Sigmoid colon (tissue), 7 donors: ENCODE measurements around the gene SYT17. TPM values are rescaled to one million over a fixed set of nuclear protein-coding genes. Genes with fewer than 3 reads are reported as not detected.

Experiments used
- DNase-seq: peaks from one replicate; pipeline ENCODE4 v3.0.0-alpha.2; 2019
- H3K27ac ChIP-seq, 4 donors: fragments of 200-600 bp; sonication (generic); one replicate each; pipeline ENCODE4 v1.5.1; 2016 to 2019; ENCODE audit warnings: mild to moderate bottlenecking in 1 of 4
- H3K27me3 ChIP-seq, 3 donors: fragments of 200-600 bp; sonication (generic); one replicate each; pipeline ENCODE4 v1.5.1; 2019; ENCODE audit warnings: mild to moderate bottlenecking in 1 of 3
- H3K36me3 ChIP-seq, 4 donors: fragments of 200-600 bp; sonication (generic); one replicate each; pipeline ENCODE4 v1.5.1; 2016 to 2019
- H3K4me1 ChIP-seq, 4 donors: fragments of 200-600 bp; sonication (generic); one replicate each; pipeline ENCODE4 v1.5.1; 2017 to 2019
- H3K4me3 ChIP-seq, 4 donors: fragments of 200-600 bp; sonication (generic); one replicate each; pipeline ENCODE4 v1.5.1; 2017 to 2019; ENCODE audit warnings: mild to moderate bottlenecking in 2 of 4, moderate library complexity in 1 of 4
- H3K9me3 ChIP-seq, 4 donors: fragments of 200-600 bp in 3 of 4; sonication (generic) in 3 of 4; one replicate each; pipeline versions ENCODE4 v1.5.1 to v1.6.1; 2013 to 2019
- EP300 ChIP-seq, 4 donors: sonication (generic); formaldehyde crosslinking; IDR thresholded peaks; one replicate each; pipeline ENCODE4 v1.6.1; 2017; ENCODE audit warnings: antibody characterized with exemption in 4 of 4
- POLR2A ChIP-seq, 2 donors: fragments of 450-650 bp; IDR thresholded peaks; one replicate each; pipeline ENCODE4 v1.6.1; 2016; ENCODE audit warnings: antibody characterized with exemption in 2 of 2, mild to moderate bottlenecking in 2 of 2, moderate library complexity in 2 of 2
- POLR2AphosphoS5 ChIP-seq, 4 donors: sonication (generic); formaldehyde crosslinking; IDR thresholded peaks; one replicate each; pipeline ENCODE4 v1.6.1; 2017; ENCODE audit warnings: antibody characterized with exemption in 4 of 4
- WGBS, 2 donors: extraction: QIAGEN DNeasy Blood & Tissue Kit; methylation state at CpG; one replicate each; pipeline ENCODE4 v1.1.7; 2013; 5-methylcytosine and 5-hydroxymethylcytosine counted together
- intact Hi-C: fragments of 100-400 bp; cut with DNase I; formaldehyde crosslinking; loops from one replicate; pipeline ENCODE4 v1.15.1; 2023
- polyA plus RNA-seq, 3 donors: library from polyadenylated mRNA; stranded (reverse); fragments of 200-250 nt; gene quantifications; one replicate each; pipeline ENCODE4 v1.2.3, GENCODE V29; 2013
- total RNA-seq, 4 donors: library from RNA; depleted of rRNA; stranded (reverse); fragments of >200 nt; gene quantifications; one replicate each; pipeline ENCODE4 v1.1.0, GENCODE V29; 2016
- TF ChIP-seq, protein P1 (sequence below), 4 experiments: fragments of 450-650 bp in 3 of 4; fragments of 200-600 bp in 1 of 4; IDR thresholded peaks; one replicate each; pipeline ENCODE4 v1.5.1; 2016 to 2019; ENCODE audit warnings: antibody characterized with exemption in 4 of 4, mild to moderate bottlenecking in 3 of 4, moderate library complexity in 2 of 4
- donor health status: healthy with polysubstance abuse.
- donor health status: Bipolar disorder and iron deficiency.
- donor health status: healthy.

Gene SYT17
- total and polyA plus RNA-seq, 7 donors: 0.68 to 7.6 (median 2.2) TPM

DNA sequence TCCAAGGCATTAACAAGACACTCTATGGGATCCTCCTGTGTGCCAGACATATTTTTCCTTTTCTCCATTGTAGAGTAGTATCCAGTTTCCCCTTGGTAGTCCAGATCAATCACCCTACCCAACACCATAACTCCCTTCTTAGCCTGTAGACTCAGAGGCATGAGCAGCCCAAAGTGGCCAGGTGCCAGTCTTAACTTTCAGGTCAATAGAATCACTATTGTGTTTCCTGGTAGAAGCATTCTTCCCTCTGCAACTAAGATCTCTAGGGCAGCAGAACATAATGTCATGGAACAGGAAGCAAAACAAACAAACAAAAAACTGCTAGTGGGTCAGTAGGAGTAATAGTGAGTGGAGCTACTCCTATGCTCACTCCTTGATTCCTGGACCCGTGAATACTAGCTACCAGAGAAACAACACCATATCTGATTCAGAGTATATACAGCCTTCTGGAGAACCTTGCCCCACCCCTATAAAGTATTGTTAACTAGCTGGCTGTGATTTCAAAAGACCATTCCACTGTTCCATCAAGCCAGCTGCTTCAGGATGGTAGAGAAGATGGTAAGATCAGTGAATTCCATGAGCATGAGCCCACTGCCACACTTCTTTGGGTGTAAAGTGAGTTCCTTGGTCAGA, 106.2 kb downstream of the SYT17 start:
- Histone ChIP-seq H3K9me3 (no peaks in the 10 kb centered on the region), H3K27me3 (no peaks in the 10 kb centered on the region), H3K4me3 (no peak overlapping the region), H3K27ac (no peak overlapping the region), H3K4me1 (no peaks in the 10 kb centered on the region), H3K36me3 (no peaks in the 10 kb centered on the region)
- WGBS, 2 donors: 28 to 64% methylated on average over 1 of the region's 1 CpG
- intact Hi-C loops: no loop called here
- DNase-seq: no peak
- TF ChIP-seq POLR2AphosphoS5 (IDR thresholded peaks at IDR 0.05): no peak
- TF ChIP-seq, protein P1, sequence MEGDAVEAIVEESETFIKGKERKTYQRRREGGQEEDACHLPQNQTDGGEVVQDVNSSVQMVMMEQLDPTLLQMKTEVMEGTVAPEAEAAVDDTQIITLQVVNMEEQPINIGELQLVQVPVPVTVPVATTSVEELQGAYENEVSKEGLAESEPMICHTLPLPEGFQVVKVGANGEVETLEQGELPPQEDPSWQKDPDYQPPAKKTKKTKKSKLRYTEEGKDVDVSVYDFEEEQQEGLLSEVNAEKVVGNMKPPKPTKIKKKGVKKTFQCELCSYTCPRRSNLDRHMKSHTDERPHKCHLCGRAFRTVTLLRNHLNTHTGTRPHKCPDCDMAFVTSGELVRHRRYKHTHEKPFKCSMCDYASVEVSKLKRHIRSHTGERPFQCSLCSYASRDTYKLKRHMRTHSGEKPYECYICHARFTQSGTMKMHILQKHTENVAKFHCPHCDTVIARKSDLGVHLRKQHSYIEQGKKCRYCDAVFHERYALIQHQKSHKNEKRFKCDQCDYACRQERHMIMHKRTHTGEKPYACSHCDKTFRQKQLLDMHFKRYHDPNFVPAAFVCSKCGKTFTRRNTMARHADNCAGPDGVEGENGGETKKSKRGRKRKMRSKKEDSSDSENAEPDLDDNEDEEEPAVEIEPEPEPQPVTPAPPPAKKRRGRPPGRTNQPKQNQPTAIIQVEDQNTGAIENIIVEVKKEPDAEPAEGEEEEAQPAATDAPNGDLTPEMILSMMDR (IDR thresholded peaks at IDR 0.05): no peak
- no peak for TF ChIP-seq POLR2A (IDR thresholded peaks at IDR 0.05)
- TF ChIP-seq EP300 (IDR thresholded peaks at IDR 0.05): no peak

DNA sequence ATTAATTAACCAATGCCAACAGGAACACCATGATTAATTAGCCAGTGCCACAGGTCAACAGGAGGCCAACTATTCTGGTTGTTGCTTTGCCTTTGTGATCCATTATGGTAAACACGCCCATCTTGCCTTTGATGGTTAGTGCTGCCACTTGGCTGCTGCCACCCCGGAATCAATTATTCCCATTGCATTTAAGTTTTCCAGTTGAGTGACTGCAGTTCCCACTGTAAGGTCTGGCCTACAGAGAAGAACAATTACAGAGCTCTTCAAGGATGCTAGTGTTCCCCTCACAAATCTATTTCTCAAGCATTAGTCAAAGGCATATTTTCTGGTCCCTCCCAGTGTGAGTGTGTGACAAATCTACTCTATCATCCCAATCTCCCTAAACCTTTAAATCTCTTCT, 110.4 kb downstream of the SYT17 start:
- peaks cover 0 to 4% (median 0%) of the 10 kb centered on the region in 4 donors for H3K4me1 ChIP-seq
- intact Hi-C loops: no loop called here
- no peak overlapping the region for H3K27ac ChIP-seq
- whole genome bisulfite sequencing, 2 donors: 95 to 98% methylated on average over 2 of the region's 2 CpGs
- DNase-seq: no peak
- H3K27me3 ChIP-seq: no peaks in the 10 kb centered on the region
- no peak overlapping the region for H3K4me3 ChIP-seq
- H3K36me3 ChIP-seq: no peaks in the 10 kb centered on the region
- TF ChIP-seq POLR2AphosphoS5 (IDR thresholded peaks at IDR 0.05) (no peak), EP300 (IDR thresholded peaks at IDR 0.05) (no peak), POLR2A (IDR thresholded peaks at IDR 0.05) (no peak)
- TF ChIP-seq, protein P1 (IDR thresholded peaks at IDR 0.05): no peak
- no peaks in the 10 kb centered on the region for H3K9me3 ChIP-seq

DNA sequence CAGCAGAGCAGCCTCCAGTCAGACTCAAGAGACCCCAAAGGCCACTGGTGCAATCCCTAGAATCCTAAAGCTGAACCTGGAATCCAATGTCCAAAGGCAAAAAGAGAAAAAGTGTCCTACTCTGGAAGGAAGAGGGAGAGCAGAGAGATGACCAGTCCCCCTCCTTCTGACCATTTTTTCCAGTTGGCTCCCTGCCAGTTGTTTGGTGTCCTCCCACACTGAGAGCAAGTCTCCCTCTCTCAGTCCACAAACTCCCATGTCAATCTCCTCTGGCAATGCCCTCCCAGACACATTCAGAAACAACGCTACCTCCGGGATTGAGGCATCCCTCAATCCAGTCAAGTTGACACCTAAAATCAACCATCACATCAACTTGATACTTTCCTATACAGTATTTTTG, 113.2 kb downstream of the SYT17 start:
- WGBS, 2 donors: 92 to 94% methylated on average over 2 of the region's 2 CpGs
- Histone ChIP-seq H3K36me3 (no peaks in the 10 kb centered on the region), H3K9me3 (no peaks in the 10 kb centered on the region), H3K4me3 (no peak overlapping the region), H3K27ac (no peak overlapping the region), H3K27me3 (no peaks in the 10 kb centered on the region), H3K4me1 (peaks cover 0 to 11% (median 0%) of the 10 kb centered on the region in 4 donors)
- DNase-seq: no peak
- intact Hi-C loops: no loop called here
- TF ChIP-seq POLR2AphosphoS5 (IDR thresholded peaks at IDR 0.05): no peak
- TF ChIP-seq EP300 (IDR thresholded peaks at IDR 0.05): no peak
- no peak for TF ChIP-seq POLR2A (IDR thresholded peaks at IDR 0.05)
- TF ChIP-seq, protein P1 (IDR thresholded peaks at IDR 0.05): no peak

DNA sequence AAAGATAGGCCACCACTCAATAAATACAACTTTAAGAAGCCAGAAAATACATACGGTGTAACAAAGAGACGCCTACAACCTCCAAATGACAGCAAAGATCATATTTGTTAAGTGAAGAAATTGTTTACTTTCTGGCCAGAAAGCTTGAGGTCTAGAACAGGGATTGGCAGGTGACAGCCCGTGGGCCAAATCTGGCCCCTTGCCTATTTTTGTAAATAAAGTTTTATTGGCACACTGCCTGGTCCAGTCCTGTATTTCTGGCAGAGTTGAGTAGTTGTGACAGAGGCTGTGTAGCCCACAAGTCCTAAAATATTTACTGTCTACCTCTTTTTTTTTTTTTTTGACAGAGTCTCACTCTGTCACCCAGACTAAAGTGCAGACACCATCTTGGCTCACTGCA, 114.1 kb downstream of the SYT17 start:
- WGBS, 2 donors: 21 to 63% methylated on average over 3 of the region's 3 CpGs

DNA sequence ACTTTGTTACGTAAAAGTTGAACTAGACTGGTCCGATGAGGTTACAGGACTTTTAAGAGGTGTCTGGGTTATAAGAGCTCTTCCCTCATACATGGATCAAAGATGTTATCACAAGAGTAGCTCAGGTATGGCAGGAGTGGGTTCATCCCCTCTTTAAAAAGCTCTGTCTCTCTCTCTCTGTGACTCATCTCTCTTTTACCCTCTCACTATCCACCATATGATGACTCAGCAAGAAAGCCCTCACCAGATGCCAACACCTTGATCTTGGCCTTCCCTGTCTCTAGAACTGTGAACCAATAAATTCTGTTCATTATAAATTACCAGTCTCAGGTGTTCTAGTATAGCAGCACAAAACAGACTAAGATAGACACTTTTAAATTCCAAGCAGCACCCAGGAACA, 115.6 kb downstream of the SYT17 start:
- Histone ChIP-seq H3K27ac (peak overlapping the region in 2 of 4 donors; percentile 17 to 34), H3K27me3 (no peaks in the 10 kb centered on the region), H3K4me3 (no peak overlapping the region), H3K9me3 (no peaks in the 10 kb centered on the region), H3K4me1 (peaks cover 0 to 11% (median 0%) of the 10 kb centered on the region in 4 donors), H3K36me3 (no peaks in the 10 kb centered on the region)
- intact Hi-C loops: no loop called here
- DNase-seq: no peak
- WGBS, 2 donors: 88 to 91% methylated on average over 2 of the region's 2 CpGs
- TF ChIP-seq POLR2A (IDR thresholded peaks at IDR 0.05) (no peak), POLR2AphosphoS5 (IDR thresholded peaks at IDR 0.05) (no peak), EP300 (IDR thresholded peaks at IDR 0.05) (no peak)
- TF ChIP-seq, protein P1 (IDR thresholded peaks at IDR 0.05): no peak

More for the DNA sequence above, 114.1 kb downstream of the SYT17 start:
- DNase-seq: no peak
- TF ChIP-seq POLR2AphosphoS5 (IDR thresholded peaks at IDR 0.05): no peak
- Histone ChIP-seq H3K27me3 (no peaks in the 10 kb centered on the region), H3K9me3 (no peaks in the 10 kb centered on the region), H3K4me1 (peaks cover 0 to 11% (median 0%) of the 10 kb centered on the region in 4 donors), H3K36me3 (no peaks in the 10 kb centered on the region), H3K4me3 (no peak overlapping the region), H3K27ac (no peak overlapping the region)
- intact Hi-C loops: no loop called here
